Breast epithelium (tissue), 4 donors: ENCODE results near the gene MUC2. TPM values are rescaled to one million over a fixed set of nuclear protein-coding genes. Genes with fewer than 3 reads are reported as not detected.

ENCODE experiments used
- DNase-seq, 2 donors: peaks; one replicate each; pipeline ENCODE4 v3.0.0-alpha.2; 2019; ENCODE audit warnings: low spot score in 2 of 2
- H3K27ac ChIP-seq, 2 donors: fragments of 200-600 bp; sonication (generic) in 1 of 2; one replicate each; pipeline ENCODE4 v1.5.1; 2016 to 2019; ENCODE audit warnings: mild to moderate bottlenecking in 1 of 2
- H3K27me3 ChIP-seq, 2 donors: fragments of 200-600 bp; sonication (generic) in 1 of 2; one replicate each; pipeline versions ENCODE4 v1.5.1 to v1.6.0; 2017 to 2019; ENCODE audit warnings: control low read depth in 1 of 2, mild to moderate bottlenecking in 1 of 2
- H3K36me3 ChIP-seq: fragments of 200-600 bp; one replicate; pipeline ENCODE4 v1.5.1; 2019
- H3K4me1 ChIP-seq, 2 donors: fragments of 200-600 bp; sonication (generic); one replicate each; pipeline ENCODE4 v1.5.1; 2016 to 2019; ENCODE audit warnings: control low read depth in 1 of 2
- H3K4me3 ChIP-seq, 3 donors: fragments of 200-600 bp; sonication (generic); 1 replicate in 2 of 3; 2 replicates in 1 of 3; pipeline ENCODE4 v1.5.1; 2016 to 2019; ENCODE audit warnings: mild to moderate bottlenecking in 3 of 3, moderate library complexity in 2 of 3
- H3K9me3 ChIP-seq, 2 donors: fragments of 200-600 bp; sonication (generic) in 1 of 2; one replicate each; pipeline ENCODE4 v1.5.1; 2016 to 2019; ENCODE audit warnings: control low read depth in 1 of 2
- CTCF ChIP-seq, 3 donors: fragments of 450-650 bp; IDR thresholded peaks; one replicate each; pipeline ENCODE4 v1.5.1; 2016 to 2017; ENCODE audit warnings: antibody characterized with exemption in 3 of 3, mild to moderate bottlenecking in 3 of 3, moderate library complexity in 3 of 3
- POLR2A ChIP-seq: fragments of 450-650 bp; IDR thresholded peaks from one replicate; pipeline ENCODE4 v1.6.1; 2016; ENCODE audit warnings: antibody characterized with exemption, mild to moderate bottlenecking, moderate library complexity
- POLR2AphosphoS5 ChIP-seq, 3 donors: sonication (generic); formaldehyde crosslinking; IDR thresholded peaks; one replicate each; pipeline ENCODE4 v1.6.1; 2017; ENCODE audit warnings: antibody characterized with exemption in 3 of 3
- intact Hi-C: fragments of 100-400 bp; cut with DNase I; formaldehyde crosslinking; loops from one replicate; pipeline ENCODE4 v1.15.1; 2023; ENCODE audit warnings: low total_unique reads
- total RNA-seq, 3 donors: library from RNA; depleted of rRNA; stranded (reverse); fragments of >200 nt; gene quantifications; one replicate each; pipeline ENCODE4 v1.1.0, GENCODE V29; 2016

The MUC2 gene
- total RNA-seq, 3 donors from 2014 or later: 0.66 TPM; not detected in 2

DNA sequence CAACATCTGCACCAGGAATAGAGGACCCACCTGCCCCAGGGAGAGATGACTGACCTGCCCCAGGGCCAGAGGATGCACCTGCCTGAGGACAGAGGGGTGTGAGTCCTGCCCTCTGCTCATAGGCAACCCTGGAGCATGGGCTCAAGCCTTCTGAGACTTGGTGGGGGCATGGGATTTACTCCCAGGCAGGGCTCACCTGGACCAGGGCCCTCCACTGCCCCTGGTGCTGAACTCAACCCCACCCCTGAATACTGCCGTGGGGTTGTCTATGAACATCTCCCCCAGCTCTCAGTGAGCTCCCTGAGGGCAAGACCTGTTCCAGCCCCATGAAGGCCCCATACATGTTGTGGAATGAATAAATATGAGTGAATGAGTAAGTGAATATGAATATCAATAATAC lies 49.3 kb downstream of the MUC2 start:
- Histone ChIP-seq H3K36me3 (no peaks in the 10 kb centered on the region), H3K9me3 (no peaks in the 10 kb centered on the region), H3K4me1 (no peaks in the 10 kb centered on the region), H3K27me3 (peaks cover 0 to 58% of the 10 kb centered on the region in 2 donors), H3K4me3 (no peak overlapping the region), H3K27ac (no peak overlapping the region)
- DNase-seq: no peak
- TF ChIP-seq POLR2AphosphoS5 (IDR thresholded peaks at IDR 0.05): no peak
- TF ChIP-seq POLR2A: no peak
- no peak for TF ChIP-seq CTCF (IDR thresholded peaks at IDR 0.05)
- intact Hi-C loops: no loop called here

Other genes starting within 250 kb of the MUC2 start
- 100 to 1,000 TPM in 1 of 3 donors, 10 to 100 TPM in 2; 14.7 to 152 (median 86.2) TPM for gene CRACR2B, start 247.0 kb upstream of the MUC2 start, total RNA-seq
- 100 to 1,000 TPM; 209 to 847 (median 343) TPM for gene CD151, start 241.9 kb upstream of the MUC2 start, total RNA-seq
- gene POLR2L, start 232.3 kb upstream of the MUC2 start, total RNA-seq: 100 to 1,000 TPM in 1 of 3 donors, 10 to 100 TPM in 2; 51.8 to 126 (median 96.7) TPM
- 100 to 1,000 TPM in 2 of 3 donors, 10 to 100 TPM in 1; 72.4 to 217 (median 107) TPM for gene TSPAN4, start 232.0 kb upstream of the MUC2 start, total RNA-seq
- gene CHID1, start 164.1 kb upstream of the MUC2 start, total RNA-seq: 10 to 100 TPM; 58.3 to 79.5 (median 68.3) TPM
- gene AP2A2, start 149.0 kb upstream of the MUC2 start, total RNA-seq: 100 to 1,000 TPM in 1 of 3 donors, 10 to 100 TPM in 2; 44.6 to 112 (median 54.7) TPM
- 1 to 10 TPM in 2 of 3 donors, not detected in 1; 1.3 to 1.9 TPM for gene MUC6, start 38.2 kb upstream of the MUC2 start, total RNA-seq
- not detected for gene MUC5AC, start 83.1 kb downstream of the MUC2 start, total RNA-seq
- gene MUC5B, start 148.2 kb downstream of the MUC2 start, total RNA-seq: 1 to 10 TPM in 2 of 3 donors, not detected in 1; 2.0 to 6.9 TPM
- 10 to 100 TPM; 32.8 to 47.2 (median 41.0) TPM for gene TOLLIP, start 234.8 kb downstream of the MUC2 start, total RNA-seq